Thyroid gland (tissue), 4 donors: ENCODE results near the gene SLC22A7. TPM values are rescaled to one million over a fixed set of nuclear protein-coding genes. Genes with fewer than 3 reads are reported as not detected.

ENCODE experiments used
- DNase-seq, 2 donors: peaks; one replicate each; pipeline ENCODE4 v3.0.0-alpha.2; 2019
- H3K27ac ChIP-seq, 3 donors: fragments of 200-600 bp; sonication (generic); 1 replicate in 2 of 3; 2 replicates in 1 of 3; pipeline ENCODE4 v1.5.1; 2016 to 2019; ENCODE audit warnings: mild to moderate bottlenecking in 1 of 3, moderate library complexity in 1 of 3
- H3K27me3 ChIP-seq: fragments of 200-600 bp; sonication (generic); one replicate; pipeline ENCODE4 v1.5.1; 2019
- H3K36me3 ChIP-seq, 2 donors: fragments of 200-600 bp; sonication (generic); one replicate each; pipeline ENCODE4 v1.5.1; 2016 to 2019
- H3K4me1 ChIP-seq, 2 donors: fragments of 200-600 bp; sonication (generic); one replicate each; pipeline ENCODE4 v1.5.1; 2017 to 2019
- H3K4me3 ChIP-seq, 3 donors: fragments of 200-600 bp; sonication (generic); replicated peaks in 1 of 3; 1 replicate in 2 of 3; 2 replicates in 1 of 3; pipeline ENCODE4 v1.5.1; 2016; ENCODE audit warnings: mild to moderate bottlenecking in 1 of 3
- H3K9me3 ChIP-seq: fragments of 200-600 bp; sonication (generic); one replicate; pipeline ENCODE4 v1.5.1; 2017
- POLR2A ChIP-seq, 2 donors: fragments of 450-650 bp; IDR thresholded peaks; one replicate each; pipeline ENCODE4 v1.6.1; 2017; ENCODE audit warnings: antibody characterized with exemption in 2 of 2, mild to moderate bottlenecking in 2 of 2, moderate library complexity in 1 of 2
- WGBS, 2 donors: methylation state at CpG; one replicate each; pipeline ENCODE4 v1.1.5; 2017; 5-methylcytosine and 5-hydroxymethylcytosine counted together
- intact Hi-C: fragments of 100-400 bp; cut with DNase I; formaldehyde crosslinking; loops from one replicate; pipeline ENCODE4 v1.15.1; 2023
- total RNA-seq, 4 donors: library from RNA; depleted of rRNA; stranded (reverse); fragments of >200 nt; gene quantifications; one replicate each; pipeline ENCODE4 v1.2.3, GENCODE V29; 2016
- TF ChIP-seq, protein P1 (sequence below), 6 experiments: fragments of 200-600 bp in 3 of 6; fragments of 450-650 bp in 3 of 6; sonication (generic) in 3 of 6; IDR thresholded peaks; one replicate each; pipeline ENCODE4 v1.5.1; 2016 to 2019; ENCODE audit warnings: antibody characterized with exemption in 6 of 6, mild to moderate bottlenecking in 2 of 6, inconsistent platforms in 1 of 6, moderate library complexity in 1 of 6

SLC22A7 gene
- total RNA-seq, 4 donors from 2014 or later = not detected

DNA sequence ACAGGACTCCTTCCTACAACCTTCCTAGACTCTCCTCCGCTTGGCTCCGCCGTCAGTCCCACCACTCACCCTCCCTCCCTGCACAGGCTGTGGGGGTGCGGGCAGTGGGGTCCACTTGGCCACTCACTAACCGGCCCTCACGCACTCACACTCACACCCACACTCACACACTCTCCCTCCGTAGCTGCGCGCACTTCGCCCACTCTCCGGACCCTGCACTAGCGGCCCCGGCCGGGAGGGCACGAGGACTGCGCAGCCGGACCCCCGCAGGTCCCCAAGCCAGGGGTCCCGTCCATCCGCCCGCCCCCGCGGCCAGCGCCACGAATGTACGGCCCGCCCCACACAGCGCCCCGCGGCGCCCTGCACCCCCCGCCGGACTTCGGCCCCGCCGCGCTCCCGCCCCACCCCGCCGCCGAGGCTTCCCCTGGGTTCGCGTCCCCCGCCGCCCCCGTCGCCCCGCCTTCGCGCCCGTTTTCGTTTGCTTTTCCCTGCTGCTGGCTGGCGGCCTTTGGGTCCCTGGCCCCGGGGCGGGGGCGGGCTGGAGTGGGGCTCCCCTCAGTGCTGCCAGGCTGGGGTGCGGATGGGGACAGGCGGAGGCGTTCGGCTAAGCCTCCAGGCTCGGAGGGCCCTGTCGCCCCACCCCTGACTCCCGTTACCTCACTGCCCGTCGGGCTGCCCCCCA is 23.0 kb upstream of the SLC22A7 start:
- peak; percentile 19 to 22 for DNase-seq
- Histone ChIP-seq H3K27me3 (no peaks in the 10 kb centered on the region), H3K4me3 (peak overlapping the region in 1 of 3 donors; percentile 33), H3K27ac (no peak overlapping the region), H3K36me3 (no peaks in the 10 kb centered on the region), H3K4me1 (peaks cover 22 to 33% of the 10 kb centered on the region in 2 donors), H3K9me3 (no peaks in the 10 kb centered on the region)
- TF ChIP-seq POLR2A (IDR thresholded peaks at IDR 0.05) = no peak
- TF ChIP-seq, protein P1, sequence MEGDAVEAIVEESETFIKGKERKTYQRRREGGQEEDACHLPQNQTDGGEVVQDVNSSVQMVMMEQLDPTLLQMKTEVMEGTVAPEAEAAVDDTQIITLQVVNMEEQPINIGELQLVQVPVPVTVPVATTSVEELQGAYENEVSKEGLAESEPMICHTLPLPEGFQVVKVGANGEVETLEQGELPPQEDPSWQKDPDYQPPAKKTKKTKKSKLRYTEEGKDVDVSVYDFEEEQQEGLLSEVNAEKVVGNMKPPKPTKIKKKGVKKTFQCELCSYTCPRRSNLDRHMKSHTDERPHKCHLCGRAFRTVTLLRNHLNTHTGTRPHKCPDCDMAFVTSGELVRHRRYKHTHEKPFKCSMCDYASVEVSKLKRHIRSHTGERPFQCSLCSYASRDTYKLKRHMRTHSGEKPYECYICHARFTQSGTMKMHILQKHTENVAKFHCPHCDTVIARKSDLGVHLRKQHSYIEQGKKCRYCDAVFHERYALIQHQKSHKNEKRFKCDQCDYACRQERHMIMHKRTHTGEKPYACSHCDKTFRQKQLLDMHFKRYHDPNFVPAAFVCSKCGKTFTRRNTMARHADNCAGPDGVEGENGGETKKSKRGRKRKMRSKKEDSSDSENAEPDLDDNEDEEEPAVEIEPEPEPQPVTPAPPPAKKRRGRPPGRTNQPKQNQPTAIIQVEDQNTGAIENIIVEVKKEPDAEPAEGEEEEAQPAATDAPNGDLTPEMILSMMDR (IDR thresholded peaks at IDR 0.05) = no peak
- intact Hi-C loops = no loop called here
- WGBS, 2 donors = 9 to 40% methylated on average over 5 to 24 of the region's 65 CpGs

- Histone ChIP-seq H3K27me3 (no peaks in the 10 kb centered on the region), H3K4me1 (peaks cover 15 to 24% of the 10 kb centered on the region in 2 donors), H3K4me3 (peak overlapping the region in 1 of 3 donors; percentile 33), H3K27ac (no peak overlapping the region), H3K36me3 (no peaks in the 10 kb centered on the region), H3K9me3 (no peaks in the 10 kb centered on the region)
- TF ChIP-seq, protein P1 (IDR thresholded peaks at IDR 0.05) = no peak
- TF ChIP-seq POLR2A (IDR thresholded peaks at IDR 0.05) = no peak
- DNase-seq = no peak
- intact Hi-C loops = no loop called here
- WGBS, 2 donors = 8 to 15% methylated on average over 30 to 44 of the region's 64 CpGs
Measured at GRCh38 chr6:43275801-43276576, 22.1 kb upstream of the SLC22A7 start.

DNA sequence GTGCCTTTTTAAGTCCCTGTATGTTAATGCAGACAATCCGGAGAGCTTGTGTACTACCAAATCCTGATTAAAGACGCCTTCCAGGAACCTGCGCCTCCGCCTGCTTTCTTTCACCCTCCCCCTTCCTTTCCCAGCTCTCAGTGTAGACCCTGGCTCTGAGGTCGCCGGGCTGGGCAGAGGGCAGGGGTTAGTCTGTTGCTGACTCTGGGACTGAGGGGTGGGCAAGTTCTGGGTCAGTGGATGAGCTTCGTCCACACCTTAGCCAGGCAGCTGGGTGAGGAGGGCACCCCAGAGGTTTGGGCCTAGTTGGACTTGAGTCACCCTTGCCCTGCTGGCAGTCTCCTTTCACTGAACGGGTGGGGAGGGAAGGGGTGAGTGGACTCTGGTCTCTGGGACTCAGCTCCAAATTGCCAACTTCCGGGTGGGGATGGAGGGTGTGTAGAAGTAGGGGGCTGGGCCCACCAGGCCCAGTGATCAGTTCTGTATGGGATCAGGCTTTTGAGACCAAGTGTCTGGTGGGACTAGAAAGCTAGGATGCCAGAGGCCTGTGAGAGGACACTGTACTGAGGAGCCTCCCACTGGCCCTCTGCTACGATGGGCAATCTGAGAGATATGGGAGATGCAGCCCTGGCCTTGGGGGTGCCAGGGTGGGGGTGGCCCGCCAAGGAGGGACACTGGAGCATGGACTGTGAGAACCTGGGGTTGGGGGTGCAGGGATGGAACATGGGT is 21.3 kb upstream of the SLC22A7 start:
- intact Hi-C loops = no loop called here
- no peak overlapping the region for H3K27ac ChIP-seq
- H3K4me3 ChIP-seq = no peak overlapping the region
- H3K9me3 ChIP-seq = no peaks in the 10 kb centered on the region
- DNase-seq = no peak
- 85 to 89% methylated on average over 11 of the region's 11 CpGs for WGBS, 2 donors
- H3K4me1 ChIP-seq = peaks cover 10 to 18% of the 10 kb centered on the region in 2 donors
- TF ChIP-seq POLR2A (IDR thresholded peaks at IDR 0.05) = no peak
- TF ChIP-seq, protein P1 (IDR thresholded peaks at IDR 0.05) = no peak
- H3K27me3 ChIP-seq = no peaks in the 10 kb centered on the region
- H3K36me3 ChIP-seq = no peaks in the 10 kb centered on the region

GRCh38 chr6:43277306-43277642 is 20.8 kb upstream of the SLC22A7 start:
- Histone ChIP-seq H3K27me3 (no peaks in the 10 kb centered on the region), H3K4me3 (no peak overlapping the region), H3K36me3 (no peaks in the 10 kb centered on the region), H3K4me1 (peaks cover 10 to 18% of the 10 kb centered on the region in 2 donors), H3K9me3 (no peaks in the 10 kb centered on the region), H3K27ac (no peak overlapping the region)
- intact Hi-C loops = no loop called here
- WGBS, 2 donors = 80 to 84% methylated on average over 6 of the region's 6 CpGs
- TF ChIP-seq POLR2A (IDR thresholded peaks at IDR 0.05) = no peak
- TF ChIP-seq, protein P1 (IDR thresholded peaks at IDR 0.05) = no peak
- DNase-seq = no peak
